DMS114 treated with DMSO at 0.1 percent for 48 hours (cell line): Measurements from ENCODE around the gene CD19.
"Not testable (repeated sequence)": the region's sequence is repeated elsewhere in the genome, so short reads cannot be mapped to it uniquely, and the experiment has no call there.

Experiments used
- DNase-seq: peaks from one replicate; lab custom pipeline; 2025; ENCODE audit not compliant: unreplicated experiment; lab: John Stamatoyannopoulos, UW

The CD19 gene

GRCh38 chr16:28980330-28980729 lies 48.6 kb downstream of the CD19 start:
- not testable (repeated sequence) for DNase-seq

- no peak for DNase-seq
These were observed 49.2 kb downstream of the CD19 start for GRCh38 chr16:28980929-28981328.

GRCh38 chr16:28981517-28981916 lies 49.7 kb downstream of the CD19 start:
- no peak for DNase-seq

- DNase-seq = no peak
These were observed 50.6 kb downstream of the CD19 start for GRCh38 chr16:28982418-28982817.

GRCh38 chr16:28982949-28983348 lies 51.2 kb downstream of the CD19 start:
- no peak for DNase-seq

- DNase-seq = no peak
These were observed 51.9 kb downstream of the CD19 start for GRCh38 chr16:28983644-28984043.

- no peak for DNase-seq
These were observed 52.3 kb downstream of the CD19 start for GRCh38 chr16:28984091-28984490.

- DNase-seq = no peak
These were observed 52.9 kb downstream of the CD19 start, which contains the start of gene LAT for GRCh38 chr16:28984619-28985135. TSS of gene LAT (plus strand) at chr16:28985052. CDS start at chr16:28985418, 366 bp downstream.

GRCh38 chr16:28985211-28986041 lies 53.7 kb downstream of the CD19 start:
- no peak for DNase-seq

GRCh38 chr16:28986046-28986445 lies 54.3 kb downstream of the CD19 start:
- DNase-seq = no peak

- no peak for DNase-seq
These were observed 54.7 kb downstream of the CD19 start for GRCh38 chr16:28986492-28986891.

GRCh38 chr16:28987170-28987853 lies 55.5 kb downstream of the CD19 start:
- DNase-seq = no peak
